Activated naive CD8-positive, alpha-beta T cell treated with anti-CD3 and anti-CD28 coated beads for 36 hours (primary cell): ENCODE results near the gene NDC80. TPM values are rescaled to one million over a fixed set of nuclear protein-coding genes. Genes with fewer than 3 reads are reported as not detected.

ENCODE experiments used
- DNase-seq: peaks from one replicate; pipeline ENCODE4 v3.0.0; 2021
- H3K27ac Mint-ChIP-seq: one replicate; pipeline ENCODE4 v1.8.0; 2022; ENCODE audit warnings: mild to moderate bottlenecking, moderate library complexity, mixed read lengths
- H3K27me3 Mint-ChIP-seq: one replicate; pipeline ENCODE4 v1.8.0; 2022; ENCODE audit warnings: mild to moderate bottlenecking, mixed read lengths
- H3K36me3 Mint-ChIP-seq: one replicate; pipeline ENCODE4 v1.8.0; 2021; ENCODE audit warnings: mild to moderate bottlenecking, mixed read lengths
- H3K4me1 Mint-ChIP-seq: one replicate; pipeline ENCODE4 v1.8.0; 2021; ENCODE audit warnings: mixed read lengths
- H3K4me3 Mint-ChIP-seq: one replicate; pipeline ENCODE4 v1.8.0; 2022; ENCODE audit warnings: mild to moderate bottlenecking, moderate library complexity, mixed read lengths
- H3K9me3 Mint-ChIP-seq: one replicate; pipeline ENCODE4 v1.8.0; 2022; ENCODE audit warnings: mixed read lengths
- total RNA-seq, 2 experiments: library from RNA; stranded (reverse); gene quantifications; one replicate each; pipeline ENCODE4 v1.2.3, GENCODE V29; 2021

The NDC80 gene
- total RNA-seq, 2 experiments from 2014 or later = 81.6 to 89.7 TPM

GRCh38 chr18:2627821-2628276 is 56.5 kb downstream of the NDC80 start:
- no peak overlapping the region for H3K4me3 Mint-ChIP-seq
- H3K27me3 Mint-ChIP-seq = no peaks in the 10 kb centered on the region
- peaks cover 2% of the 10 kb centered on the region for H3K36me3 Mint-ChIP-seq
- no peak for DNase-seq
- H3K9me3 Mint-ChIP-seq = peaks cover 8% of the 10 kb centered on the region
- H3K27ac Mint-ChIP-seq = peak overlapping the region; percentile 65
- H3K4me1 Mint-ChIP-seq = peaks cover 26% of the 10 kb centered on the region

GRCh38 chr18:2629003-2629402 is 57.6 kb downstream of the NDC80 start:
- Mint-ChIP-seq H3K4me3 (no peak overlapping the region), H3K36me3 (peaks cover 2% of the 10 kb centered on the region), H3K27ac (no peak overlapping the region), H3K4me1 (peaks cover 32% of the 10 kb centered on the region), H3K9me3 (peaks cover 10% of the 10 kb centered on the region), H3K27me3 (no peaks in the 10 kb centered on the region)
- DNase-seq = no peak

- Mint-ChIP-seq H3K27me3 (no peaks in the 10 kb centered on the region), H3K27ac (peak overlapping the region; percentile 96), H3K9me3 (peaks cover 28% of the 10 kb centered on the region), H3K4me1 (peaks cover 68% of the 10 kb centered on the region), H3K4me3 (no peak overlapping the region), H3K36me3 (peaks cover 20% of the 10 kb centered on the region)
- DNase-seq = no peak
These were observed 64.2 kb downstream of the NDC80 start for GRCh38 chr18:2635586-2635985.

- Mint-ChIP-seq H3K27me3 (no peaks in the 10 kb centered on the region), H3K36me3 (peaks cover 20% of the 10 kb centered on the region), H3K4me3 (peak overlapping the region; percentile 74), H3K9me3 (peaks cover 28% of the 10 kb centered on the region), H3K27ac (peak overlapping the region; percentile 96), H3K4me1 (peaks cover 72% of the 10 kb centered on the region)
- DNase-seq = no peak
These were observed 64.8 kb downstream of the NDC80 start for GRCh38 chr18:2636126-2636631.

GRCh38 chr18:2641638-2642037 is 70.3 kb downstream of the NDC80 start:
- Mint-ChIP-seq H3K9me3 (peaks cover 7% of the 10 kb centered on the region), H3K27me3 (no peaks in the 10 kb centered on the region), H3K27ac (peak overlapping the region; percentile 92), H3K4me3 (peak overlapping the region; percentile 54), H3K4me1 (peaks cover 48% of the 10 kb centered on the region), H3K36me3 (peaks cover 11% of the 10 kb centered on the region)
- DNase-seq = no peak

- Mint-ChIP-seq H3K27ac (no peak overlapping the region), H3K27me3 (no peaks in the 10 kb centered on the region), H3K36me3 (peaks cover 6% of the 10 kb centered on the region), H3K4me3 (no peak overlapping the region), H3K9me3 (peaks cover 4% of the 10 kb centered on the region), H3K4me1 (peaks cover 39% of the 10 kb centered on the region)
- no peak for DNase-seq
These were observed 71.4 kb downstream of the NDC80 start for GRCh38 chr18:2642771-2643170.

GRCh38 chr18:2644535-2644934 is 73.2 kb downstream of the NDC80 start:
- DNase-seq = no peak
- Mint-ChIP-seq H3K27ac (no peak overlapping the region), H3K4me3 (no peak overlapping the region), H3K27me3 (no peaks in the 10 kb centered on the region), H3K4me1 (peaks cover 23% of the 10 kb centered on the region), H3K9me3 (no peaks in the 10 kb centered on the region), H3K36me3 (no peaks in the 10 kb centered on the region)

- Mint-ChIP-seq H3K27me3 (no peaks in the 10 kb centered on the region), H3K9me3 (no peaks in the 10 kb centered on the region), H3K27ac (no peak overlapping the region), H3K4me3 (no peak overlapping the region), H3K36me3 (peaks cover 7% of the 10 kb centered on the region), H3K4me1 (peaks cover 16% of the 10 kb centered on the region)
- no peak for DNase-seq
These were observed 80.6 kb downstream of the NDC80 start for GRCh38 chr18:2651981-2652380.

GRCh38 chr18:2653467-2653866 is 82.1 kb downstream of the NDC80 start:
- Mint-ChIP-seq H3K9me3 (no peaks in the 10 kb centered on the region), H3K27me3 (no peaks in the 10 kb centered on the region)
- DNase-seq = no peak

GRCh38 chr18:2654169-2654927 is 83.0 kb downstream of the NDC80 start:
- peaks cover 28% of the 10 kb centered on the region for H3K4me1 Mint-ChIP-seq
- H3K9me3 Mint-ChIP-seq = no peaks in the 10 kb centered on the region
- peak overlapping the region; percentile 94 for H3K4me3 Mint-ChIP-seq
- peaks cover 22% of the 10 kb centered on the region for H3K36me3 Mint-ChIP-seq
- H3K27ac Mint-ChIP-seq = peak overlapping the region; percentile 98
- no peak for DNase-seq
- H3K27me3 Mint-ChIP-seq = no peaks in the 10 kb centered on the region

More at GRCh38 chr18:2653467-2653866, 82.1 kb downstream of the NDC80 start:
- peak overlapping the region; percentile 11 for H3K27ac Mint-ChIP-seq
- no peak overlapping the region for H3K4me3 Mint-ChIP-seq
- peaks cover 20% of the 10 kb centered on the region for H3K36me3 Mint-ChIP-seq
- H3K4me1 Mint-ChIP-seq = peaks cover 23% of the 10 kb centered on the region

- DNase-seq = peak; percentile 75
- Mint-ChIP-seq H3K4me1 (peaks cover 31% of the 10 kb centered on the region), H3K27ac (peak overlapping the region; percentile 98), H3K9me3 (no peaks in the 10 kb centered on the region), H3K4me3 (peak overlapping the region; percentile 94), H3K36me3 (peaks cover 25% of the 10 kb centered on the region), H3K27me3 (no peaks in the 10 kb centered on the region)
These were observed 83.5 kb downstream of the NDC80 start for GRCh38 chr18:2654928-2655177.

- DNase-seq = peak; percentile 97
- Mint-ChIP-seq H3K36me3 (peaks cover 25% of the 10 kb centered on the region), H3K9me3 (no peaks in the 10 kb centered on the region), H3K27me3 (no peaks in the 10 kb centered on the region), H3K4me3 (peak within 1 kb of the TSS; percentile 94), H3K27ac (peak within 1 kb of the TSS; percentile 98), H3K4me1 (peaks cover 33% of the 10 kb centered on the region)
These were observed 84.0 kb downstream of the NDC80 start, which contains the start of gene SMCHD1 for GRCh38 chr18:2655178-2655953. Gene SMCHD1 (plus strand): TSS chr18:2655726. CDS start chr18:2656076, 350 bp downstream.

- DNase-seq = no peak
These were observed 84.5 kb downstream of the NDC80 start for GRCh38 chr18:2655954-2656236.

GRCh38 chr18:2656237-2656980 is 85.1 kb downstream of the NDC80 start:
- Mint-ChIP-seq H3K27ac (peak overlapping the region; percentile 96), H3K4me1 (peaks cover 36% of the 10 kb centered on the region), H3K9me3 (peaks cover 4% of the 10 kb centered on the region), H3K36me3 (peaks cover 35% of the 10 kb centered on the region), H3K27me3 (no peaks in the 10 kb centered on the region), H3K4me3 (peak overlapping the region; percentile 94)
- DNase-seq = peak; percentile 43

More at GRCh38 chr18:2655954-2656236, 84.5 kb downstream of the NDC80 start:
- Mint-ChIP-seq H3K4me3 (peak overlapping the region; percentile 94), H3K27ac (peak overlapping the region; percentile 96), H3K36me3 (peaks cover 31% of the 10 kb centered on the region), H3K9me3 (peaks cover 2% of the 10 kb centered on the region), H3K27me3 (no peaks in the 10 kb centered on the region), H3K4me1 (peaks cover 35% of the 10 kb centered on the region)

- peaks cover 5% of the 10 kb centered on the region for H3K9me3 Mint-ChIP-seq
- H3K4me1 Mint-ChIP-seq = peaks cover 37% of the 10 kb centered on the region
These were observed 85.7 kb downstream of the NDC80 start for GRCh38 chr18:2656981-2657512.

More at GRCh38 chr18:2656981-2657512, 85.7 kb downstream of the NDC80 start:
- no peaks in the 10 kb centered on the region for H3K27me3 Mint-ChIP-seq
- no peak for DNase-seq
- peak overlapping the region; percentile 96 for H3K27ac Mint-ChIP-seq
- H3K4me3 Mint-ChIP-seq = peak overlapping the region; percentile 94
- H3K36me3 Mint-ChIP-seq = peaks cover 38% of the 10 kb centered on the region
